ENCODE results near the gene CDK5.

The CDK5 gene

GRCh38 chr7:151057506-151057988 is at the start of gene CDK5:
Gene CDK5 (minus strand): TSS chr7:151057897. CDS start chr7:151057848, 49 bp downstream.
- no peak for DNase-seq

- DNase-seq = no peak
These were observed 46.9 kb upstream of the CDK5 start for GRCh38 chr7:151104411-151105235.

DNA sequence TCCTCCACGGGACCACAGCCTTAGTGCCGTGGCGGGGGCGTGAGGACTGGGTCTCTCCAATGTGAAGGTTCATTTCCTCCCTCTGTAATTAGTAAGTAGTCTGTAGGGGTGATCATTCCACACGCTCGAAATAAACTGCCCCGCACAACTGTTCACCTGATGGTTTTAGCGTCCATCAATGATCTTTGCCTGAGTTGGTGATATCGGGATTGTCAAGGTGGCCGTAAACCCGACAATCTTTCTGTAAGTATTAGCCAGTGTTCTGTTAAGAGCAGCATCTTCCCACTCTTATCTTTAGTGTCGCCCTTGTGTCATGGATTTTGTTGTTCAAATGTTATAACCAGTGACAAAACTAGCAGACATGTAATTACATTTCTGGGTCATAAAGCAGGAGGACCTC is 46.3 kb upstream of the CDK5 start:
- DNase-seq = no peak

DNA sequence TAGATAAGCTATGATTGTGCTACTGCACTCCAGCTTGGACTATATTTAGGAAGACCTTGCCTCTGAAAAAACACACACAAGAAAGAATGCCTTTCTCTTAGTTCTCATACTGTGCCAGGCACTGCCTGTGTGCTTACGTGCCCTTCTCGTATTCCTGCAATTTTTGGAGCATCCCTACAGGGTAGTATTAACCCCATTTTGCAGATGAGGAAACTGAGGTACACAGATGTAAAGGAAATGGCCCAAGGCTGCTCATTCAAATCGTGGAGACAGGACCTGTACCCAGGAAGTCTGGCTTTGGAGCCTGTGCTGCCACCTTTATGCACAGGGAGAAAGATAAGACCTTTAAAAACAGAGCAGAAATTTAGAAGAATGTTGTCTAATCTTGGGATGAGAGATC is 45.3 kb upstream of the CDK5 start:
- no peak for DNase-seq

GRCh38 chr7:151101621-151102396 is 44.1 kb upstream of the CDK5 start:
- DNase-seq = no peak

- DNase-seq = no peak
These were observed 43.2 kb upstream of the CDK5 start for GRCh38 chr7:151100921-151101320.

- DNase-seq = no peak
These were observed 42.0 kb upstream of the CDK5 start for GRCh38 chr7:151099486-151100211.

- no peak for DNase-seq
These were observed 38.3 kb upstream of the CDK5 start for GRCh38 chr7:151095828-151096475.

DNA sequence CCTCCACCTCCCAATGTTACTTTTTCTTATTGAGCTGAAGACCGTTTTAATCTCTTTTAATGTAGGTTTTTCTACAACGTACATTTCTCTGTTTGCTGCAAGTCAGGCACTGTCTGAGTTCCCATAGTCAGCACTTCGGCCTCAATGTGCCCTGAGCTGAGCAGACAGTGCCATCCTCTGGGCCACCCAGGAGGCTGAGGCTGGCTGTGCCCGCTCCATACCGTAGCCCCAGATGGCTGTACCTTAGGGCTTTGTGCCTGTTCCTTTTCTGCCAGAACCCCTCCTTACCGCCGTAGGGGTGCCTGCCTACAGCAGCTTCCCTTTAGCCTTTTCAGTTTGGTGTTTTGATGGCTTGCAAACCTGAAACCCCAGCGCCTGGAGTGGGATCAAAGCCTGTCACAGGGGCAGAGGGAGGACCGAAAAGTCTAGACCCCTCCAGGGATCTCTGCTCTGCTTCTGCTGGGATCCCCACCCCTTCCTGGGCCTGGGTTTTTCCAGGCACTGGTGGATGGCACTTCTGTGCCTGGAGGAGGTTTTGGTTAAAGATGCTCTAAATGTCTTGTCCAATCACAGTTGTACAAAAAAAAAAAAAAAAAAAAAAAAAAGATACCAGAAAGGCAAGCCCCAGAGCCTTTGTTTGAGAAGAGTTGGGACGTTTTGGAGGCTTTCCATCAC is 37.6 kb upstream of the CDK5 start:
- DNase-seq = no peak

GRCh38 chr7:151094675-151095074 is 37.0 kb upstream of the CDK5 start:
- DNase-seq = no peak

GRCh38 chr7:151093748-151094147 is 36.1 kb upstream of the CDK5 start:
- no peak for DNase-seq

GRCh38 chr7:151091988-151092387 is 34.3 kb upstream of the CDK5 start:
- no peak for DNase-seq

DNA sequence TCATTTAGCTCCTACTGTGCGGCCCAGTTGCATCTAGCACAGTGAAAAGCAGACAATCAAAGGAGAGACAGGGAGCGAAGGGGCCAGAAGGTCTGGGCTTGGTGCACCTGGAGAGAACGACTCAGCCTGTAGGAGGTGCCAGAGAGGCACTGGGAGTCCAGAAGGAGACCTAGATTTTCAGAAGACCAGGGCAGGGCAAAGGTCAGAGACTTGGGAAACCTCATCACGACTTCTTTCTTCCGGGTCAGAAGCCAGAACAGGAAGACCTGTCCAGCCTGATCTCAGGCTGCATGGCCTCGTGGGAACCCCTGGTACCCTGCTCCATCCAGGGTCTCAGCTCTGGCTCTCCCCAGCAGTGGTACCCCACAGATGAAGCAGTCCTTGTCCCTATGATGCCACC is 33.7 kb upstream of the CDK5 start:
- DNase-seq = no peak

GRCh38 chr7:151091003-151091402 is 33.3 kb upstream of the CDK5 start:
- DNase-seq = no peak

DNA sequence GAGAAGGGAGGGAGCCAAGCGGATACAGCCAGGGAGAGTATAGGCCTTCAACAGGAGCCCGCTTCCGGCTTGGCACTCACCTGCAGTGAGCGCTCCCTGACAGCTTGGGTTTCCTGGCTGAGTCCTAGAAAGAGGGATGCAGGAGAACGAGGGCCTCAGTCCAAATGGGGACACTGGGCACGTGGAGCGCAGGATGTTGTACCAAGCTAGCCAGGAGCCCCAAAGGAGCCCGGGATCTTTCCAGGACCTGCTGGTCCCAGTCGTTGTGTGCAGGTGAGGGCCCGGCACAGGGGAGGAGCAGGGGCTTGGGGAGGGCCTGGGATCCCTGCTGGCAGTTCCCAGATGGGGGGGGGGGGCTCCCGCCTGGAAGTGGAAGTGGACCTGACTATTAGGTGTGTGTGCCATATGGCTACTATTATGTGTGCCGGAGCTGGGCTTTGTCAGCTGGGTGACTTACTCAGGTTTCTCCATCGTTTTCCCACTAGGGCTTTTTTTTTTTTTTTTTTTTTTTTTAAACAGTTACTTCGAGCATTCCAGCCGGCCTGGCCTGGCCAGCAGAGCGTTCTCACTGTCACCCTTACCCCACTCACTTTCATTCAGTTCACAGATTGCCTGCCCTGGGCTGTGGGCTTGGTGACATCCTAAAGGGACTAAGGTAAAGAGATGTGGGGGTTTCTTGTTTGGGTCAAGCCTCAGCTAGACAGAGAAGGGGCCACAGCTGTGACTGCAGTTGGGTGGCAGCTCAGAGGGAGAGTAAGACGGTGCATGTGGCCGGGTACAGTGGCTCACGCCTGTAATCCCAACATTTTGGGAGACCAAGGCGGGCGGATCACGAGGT is 32.4 kb upstream of the CDK5 start:
- DNase-seq = no peak

GRCh38 chr7:151088856-151089699 is 31.4 kb upstream of the CDK5 start:
- no peak for DNase-seq

DNA sequence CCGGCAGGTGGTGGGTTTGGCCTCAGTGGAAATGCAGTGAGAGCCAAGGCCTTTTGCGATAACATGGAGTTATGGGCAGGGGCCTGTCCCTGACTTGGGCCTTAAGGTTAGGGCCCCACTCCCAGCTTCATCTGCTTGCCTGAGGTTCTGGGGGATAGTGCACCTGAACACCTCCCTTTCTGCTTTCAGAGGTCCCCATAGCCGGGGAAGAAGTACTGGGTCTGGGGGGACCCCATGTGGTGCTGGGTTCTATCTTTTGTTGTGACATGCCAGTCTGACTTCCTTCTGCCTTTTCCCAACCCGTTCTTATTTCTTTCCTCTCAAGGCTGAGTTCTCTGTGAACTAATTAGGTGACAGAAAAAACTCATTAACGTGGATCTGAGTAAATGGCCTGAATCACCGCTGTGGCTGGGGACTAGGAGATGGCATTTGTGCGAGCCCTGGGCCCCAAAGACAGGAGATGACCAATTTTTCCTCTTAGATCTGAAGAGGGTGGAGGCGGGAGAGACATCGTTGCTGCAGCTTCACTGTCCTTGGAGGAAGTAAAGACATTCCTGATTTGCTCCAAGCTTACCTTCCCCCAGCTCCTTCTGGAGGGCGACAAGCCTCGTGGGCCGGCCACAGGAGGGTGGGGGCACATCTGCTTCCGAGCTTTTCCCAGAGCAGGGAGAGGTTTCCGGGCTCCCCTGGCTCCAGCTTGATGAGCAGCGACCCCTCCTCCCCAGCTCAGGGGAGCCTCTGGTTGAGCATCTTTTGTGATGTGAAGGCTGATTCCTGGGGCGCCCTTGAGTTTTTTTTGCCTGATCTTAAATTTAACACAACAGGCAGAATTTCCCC is 30.5 kb upstream of the CDK5 start:
- no peak for DNase-seq

DNA sequence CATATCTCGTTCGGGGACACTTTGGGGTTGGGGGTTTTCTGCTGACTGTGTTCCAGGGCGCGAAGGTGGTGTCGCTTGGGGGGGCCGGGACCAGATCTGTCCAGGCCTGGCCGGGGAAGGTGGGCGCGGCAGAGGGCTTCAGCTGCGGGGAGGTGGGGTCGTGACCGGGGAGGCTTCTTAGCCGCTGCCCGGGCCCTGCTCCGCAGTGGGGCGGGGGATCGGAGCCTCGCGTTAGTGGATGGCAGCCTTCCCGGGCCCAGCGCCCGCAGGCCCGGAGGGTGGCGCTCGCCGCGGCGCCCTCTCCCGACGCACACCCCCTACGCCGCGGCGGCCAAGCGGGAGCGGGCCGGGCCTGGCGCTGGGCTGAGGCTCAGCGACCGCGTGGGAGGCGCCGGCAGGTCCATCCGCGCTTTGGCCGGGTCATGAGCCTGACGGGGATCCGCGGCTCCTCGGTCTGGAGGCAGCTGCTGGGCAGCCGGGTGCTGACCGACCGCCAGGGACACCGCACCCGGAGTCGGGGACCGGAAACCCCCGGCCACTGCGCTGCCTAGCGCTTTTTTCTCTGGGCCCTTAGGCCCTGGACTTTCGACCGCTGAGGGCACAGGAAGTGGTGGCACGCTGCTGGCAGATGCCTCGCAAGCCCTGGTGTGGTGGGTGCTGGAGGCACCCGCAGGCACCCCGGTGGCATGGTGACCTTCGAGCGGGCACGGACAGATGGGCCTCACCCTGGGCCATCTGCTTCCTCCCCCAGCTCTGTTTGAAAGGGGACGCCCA is 29.7 kb upstream of the CDK5 start:
- no peak for DNase-seq

Measured in NCI-H510A treated with DMSO at 0.1 percent for 48 hours (cell line).